Erythroblast (primary cell): ENCODE data around the gene TEX19.

ENCODE experiments used
- GATA1 ChIP-seq: IDR thresholded peaks from 2 replicates; pipeline ENCODE4 v1.6.1; 2011; ENCODE audit warnings: low read depth, mild to moderate bottlenecking, control low read depth, low read length, moderate library complexity
- POLR2A ChIP-seq: IDR thresholded peaks from 2 replicates; pipeline ENCODE4 v1.6.1; 2011; ENCODE audit warnings: mild to moderate bottlenecking, low read length

- TF ChIP-seq POLR2A = no peak
- no peak for TF ChIP-seq GATA1
These were observed 44.9 kb upstream of the TEX19 start for GRCh38 chr17:82314012-82314726.
